Stimulated activated memory B cell treated with anti-CD40 and anti-IgM and Interleukin-4, amounts not matched to agents 10 μg/mL and 1 μg/mL and 100 μg/mL, for 72 hours (primary cell): ENCODE data around the gene CFAP251.
A peak's percentile ranks its signal among the peaks of the same experiment; 100 is the strongest.
"Not testable (repeated sequence)": the region's sequence is repeated elsewhere in the genome, so short reads cannot be mapped to it uniquely, and the experiment has no call there.

Experiments used
- ATAC-seq: fragments of 150-1000 bp; cut with Tn5 transposase; 2 replicates; pipeline ENCODE4 v1.10.0; 2021
- H3K27ac Mint-ChIP-seq: one replicate; pipeline ENCODE4 v1.8.0; 2022; ENCODE audit warnings: mild to moderate bottlenecking, mixed read lengths
- H3K27me3 Mint-ChIP-seq: one replicate; pipeline ENCODE4 v1.8.0; 2022; ENCODE audit warnings: mixed read lengths
- H3K36me3 Mint-ChIP-seq: one replicate; pipeline ENCODE4 v1.8.0; 2022; ENCODE audit warnings: mixed read lengths
- H3K4me1 Mint-ChIP-seq: one replicate; pipeline ENCODE4 v1.8.0; 2022; ENCODE audit warnings: mixed read lengths
- H3K4me3 Mint-ChIP-seq: one replicate; pipeline ENCODE4 v1.8.0; 2022; ENCODE audit warnings: mild to moderate bottlenecking, moderate library complexity, mixed read lengths
- H3K9me3 Mint-ChIP-seq: one replicate; pipeline ENCODE4 v1.8.0; 2022; ENCODE audit warnings: mixed read lengths

Gene CFAP251

GRCh38 chr12:121917950-121918678, at the start of gene CFAP251:
TSS of gene CFAP251 (plus strand) at chr12:121918592. CDS start at chr12:121921306, 2,714 bp downstream.
- H3K27me3 Mint-ChIP-seq = no peaks in the 10 kb centered on the region
- peaks cover 14% of the 10 kb centered on the region for H3K4me1 Mint-ChIP-seq
- peak within 1 kb of the TSS; percentile 82 for H3K27ac Mint-ChIP-seq
- H3K4me3 Mint-ChIP-seq = peak within 1 kb of the TSS; percentile 87
- peaks cover 10% of the 10 kb centered on the region for H3K36me3 Mint-ChIP-seq
- no peaks in the 10 kb centered on the region for H3K9me3 Mint-ChIP-seq
- peak; percentile 97 for ATAC-seq

GRCh38 chr12:121869229-121869628, 49.2 kb upstream of the CFAP251 start:
- H3K9me3 Mint-ChIP-seq, H3K27me3 Mint-ChIP-seq, ATAC-seq, H3K4me3 Mint-ChIP-seq, H3K27ac Mint-ChIP-seq, H3K4me1 Mint-ChIP-seq, H3K36me3 Mint-ChIP-seq: not testable (repeated sequence)

GRCh38 chr12:121871467-121871866, 46.9 kb upstream of the CFAP251 start:
- H3K27me3 Mint-ChIP-seq = no peaks in the 10 kb centered on the region
- no peaks in the 10 kb centered on the region for H3K36me3 Mint-ChIP-seq
- H3K9me3 Mint-ChIP-seq = no peaks in the 10 kb centered on the region
- no peak for ATAC-seq
- H3K4me1 Mint-ChIP-seq = no peaks in the 10 kb centered on the region
- no peak overlapping the region for H3K4me3 Mint-ChIP-seq
- no peak overlapping the region for H3K27ac Mint-ChIP-seq

GRCh38 chr12:121872546-121873215, 45.7 kb upstream of the CFAP251 start:
- Mint-ChIP-seq H3K4me3 (no peak overlapping the region), H3K4me1 (no peaks in the 10 kb centered on the region), H3K27ac (no peak overlapping the region), H3K9me3 (no peaks in the 10 kb centered on the region), H3K36me3 (no peaks in the 10 kb centered on the region), H3K27me3 (no peaks in the 10 kb centered on the region)
- no peak for ATAC-seq

- no peak for ATAC-seq
- no peaks in the 10 kb centered on the region for H3K9me3 Mint-ChIP-seq
- H3K36me3 Mint-ChIP-seq = no peaks in the 10 kb centered on the region
- no peaks in the 10 kb centered on the region for H3K27me3 Mint-ChIP-seq
- H3K4me1 Mint-ChIP-seq = no peaks in the 10 kb centered on the region
- H3K4me3 Mint-ChIP-seq = no peak overlapping the region
- no peak overlapping the region for H3K27ac Mint-ChIP-seq
Measured at GRCh38 chr12:121873216-121873569, 45.2 kb upstream of the CFAP251 start.

GRCh38 chr12:121874071-121874470, 44.3 kb upstream of the CFAP251 start:
- no peaks in the 10 kb centered on the region for H3K9me3 Mint-ChIP-seq
- no peak for ATAC-seq
- H3K4me3 Mint-ChIP-seq = no peak overlapping the region
- no peak overlapping the region for H3K27ac Mint-ChIP-seq
- no peaks in the 10 kb centered on the region for H3K4me1 Mint-ChIP-seq
- no peaks in the 10 kb centered on the region for H3K36me3 Mint-ChIP-seq
- H3K27me3 Mint-ChIP-seq = no peaks in the 10 kb centered on the region

- Mint-ChIP-seq H3K27ac (no peak overlapping the region), H3K4me3 (no peak overlapping the region), H3K9me3 (no peaks in the 10 kb centered on the region), H3K27me3 (no peaks in the 10 kb centered on the region), H3K4me1 (no peaks in the 10 kb centered on the region), H3K36me3 (no peaks in the 10 kb centered on the region)
- ATAC-seq = no peak
Measured at GRCh38 chr12:121875582-121875981, 42.8 kb upstream of the CFAP251 start.

- not testable (repeated sequence) for H3K27me3 Mint-ChIP-seq, H3K4me1 Mint-ChIP-seq, ATAC-seq, H3K27ac Mint-ChIP-seq, H3K36me3 Mint-ChIP-seq, H3K9me3 Mint-ChIP-seq, H3K4me3 Mint-ChIP-seq
Measured at GRCh38 chr12:121876080-121876447, 42.3 kb upstream of the CFAP251 start.

GRCh38 chr12:121883315-121883660, 35.1 kb upstream of the CFAP251 start:
- Mint-ChIP-seq H3K27ac (no peak overlapping the region), H3K9me3 (no peaks in the 10 kb centered on the region), H3K4me1 (no peaks in the 10 kb centered on the region), H3K4me3 (no peak overlapping the region), H3K36me3 (no peaks in the 10 kb centered on the region), H3K27me3 (no peaks in the 10 kb centered on the region)
- no peak for ATAC-seq

GRCh38 chr12:121885129-121885528, 33.3 kb upstream of the CFAP251 start:
- H3K27me3 Mint-ChIP-seq, H3K36me3 Mint-ChIP-seq, ATAC-seq, H3K27ac Mint-ChIP-seq, H3K9me3 Mint-ChIP-seq, H3K4me1 Mint-ChIP-seq, H3K4me3 Mint-ChIP-seq: not testable (repeated sequence)

GRCh38 chr12:121888083-121888477, 30.3 kb upstream of the CFAP251 start:
- ATAC-seq = no peak
- peaks cover 12% of the 10 kb centered on the region for H3K4me1 Mint-ChIP-seq
- H3K27me3 Mint-ChIP-seq = no peaks in the 10 kb centered on the region
- H3K9me3 Mint-ChIP-seq = no peaks in the 10 kb centered on the region
- peak overlapping the region; percentile 97 for H3K27ac Mint-ChIP-seq
- H3K4me3 Mint-ChIP-seq = peak overlapping the region; percentile 100
- H3K36me3 Mint-ChIP-seq = no peaks in the 10 kb centered on the region

GRCh38 chr12:121888478-121889273, 29.7 kb upstream of the CFAP251 start, which contains the start of gene PSMD9:
TSS of gene PSMD9 (plus strand) at chr12:121888790. CDS start at chr12:121888857, 67 bp downstream.
- Mint-ChIP-seq H3K4me1 (peaks cover 17% of the 10 kb centered on the region), H3K27ac (peak within 1 kb of the TSS; percentile 97), H3K9me3 (no peaks in the 10 kb centered on the region), H3K4me3 (peak within 1 kb of the TSS; percentile 100), H3K27me3 (no peaks in the 10 kb centered on the region), H3K36me3 (peaks cover under 1% of the 10 kb centered on the region)
- peak; percentile 98 for ATAC-seq

GRCh38 chr12:121889274-121889624, 29.1 kb upstream of the CFAP251 start:
- Mint-ChIP-seq H3K27ac (peak overlapping the region; percentile 97), H3K36me3 (peaks cover 6% of the 10 kb centered on the region), H3K27me3 (no peaks in the 10 kb centered on the region), H3K4me1 (peaks cover 22% of the 10 kb centered on the region), H3K9me3 (no peaks in the 10 kb centered on the region), H3K4me3 (peak overlapping the region; percentile 100)
- no peak for ATAC-seq

- Mint-ChIP-seq H3K27ac (peak overlapping the region; percentile 97), H3K4me3 (peak overlapping the region; percentile 100), H3K4me1 (peaks cover 24% of the 10 kb centered on the region)
- H3K27me3 Mint-ChIP-seq, ATAC-seq, H3K9me3 Mint-ChIP-seq, H3K36me3 Mint-ChIP-seq: not testable (repeated sequence)
Measured at GRCh38 chr12:121889661-121890060, 28.7 kb upstream of the CFAP251 start.

- H3K9me3 Mint-ChIP-seq = no peaks in the 10 kb centered on the region
- ATAC-seq = no peak
- peaks cover 24% of the 10 kb centered on the region for H3K4me1 Mint-ChIP-seq
- no peaks in the 10 kb centered on the region for H3K27me3 Mint-ChIP-seq
- no peak overlapping the region for H3K4me3 Mint-ChIP-seq
- no peak overlapping the region for H3K27ac Mint-ChIP-seq
- peaks cover 18% of the 10 kb centered on the region for H3K36me3 Mint-ChIP-seq
Measured at GRCh38 chr12:121892673-121893561, 25.5 kb upstream of the CFAP251 start.
